ENCODE measurements around the gene PTH2R. TPM values are rescaled to one million over a fixed set of nuclear protein-coding genes. Genes with fewer than 3 reads are reported as not detected.
"Not testable (repeated sequence)": the region's sequence is repeated elsewhere in the genome, so short reads cannot be mapped to it uniquely, and the experiment has no call there.

The PTH2R gene
- total and polyA plus RNA-seq, 2 of the 4 experiments (the other 2 are of a cell fraction) = under 0.01 TPM; not detected in 1

DNA sequence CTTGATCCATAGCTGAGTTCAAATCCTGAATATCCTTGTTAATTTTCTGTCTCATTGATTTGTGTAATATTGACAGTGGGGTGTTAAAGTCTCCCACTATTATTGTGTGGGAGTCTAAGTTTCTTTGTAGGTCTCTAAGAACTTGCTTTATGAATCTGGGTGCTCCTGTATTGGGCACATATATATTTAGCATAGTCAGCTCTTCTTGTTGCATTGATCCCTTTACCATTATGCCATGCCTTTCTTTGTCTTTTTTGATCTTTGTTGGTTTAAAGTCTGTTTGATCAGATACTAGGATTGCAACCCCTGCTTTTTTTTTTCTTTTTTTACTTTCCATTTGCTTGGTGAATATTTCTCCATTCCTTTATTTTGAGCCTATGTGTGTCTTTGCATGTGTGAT is 116.5 kb downstream of the PTH2R start:
- H3K56ac ChIP-seq (ENCODE audit: extremely low read depth, insufficient read depth, low read length); DNase-seq; ATAC-seq (ENCODE audit: low read depth); H3K9ac ChIP-seq (ENCODE audit: low read depth, low read length); H4K20me1 ChIP-seq (ENCODE audit: insufficient read depth, low read length); BruUV-seq (replicated peaks); dilution Hi-C loops (cut with HindIII; ENCODE audit: low sequenced_read_pairs, unreplicated experiment); in situ Hi-C loops (cut with MboI; ENCODE audit: low sequenced_read_pairs); H3K79me1 ChIP-seq (ENCODE audit: low read depth in 1 of 2, low read length in 2 of 2); H3K9me1 ChIP-seq (ENCODE audit: insufficient read depth, low read length); H2AK5ac ChIP-seq (ENCODE audit: low read depth, low read length); H3K18ac ChIP-seq (ENCODE audit: low read depth, low read length); H3K27ac ChIP-seq (ENCODE audit: insufficient read depth, low read length); H4K5ac ChIP-seq (ENCODE audit: low read depth, low read length); H2BK5ac ChIP-seq (ENCODE audit: low read depth, low read length, poor library complexity, severe bottlenecking); H3K23ac ChIP-seq (ENCODE audit: low read depth, low read length); H2AK9ac ChIP-seq (replicated peaks; ENCODE audit: low read depth, low read length, poor library complexity); H3K4me3 ChIP-seq (ENCODE audit: insufficient read depth, low read depth, low read length); H2BK15ac ChIP-seq (ENCODE audit: low read depth, low read length); H2BK20ac ChIP-seq (ENCODE audit: low read depth, low read length); H3K4me1 ChIP-seq (ENCODE audit: control insufficient read depth, insufficient read depth, low read length); H4K91ac ChIP-seq (ENCODE audit: insufficient read depth, low read depth, low read length); intact Hi-C loops (cut with micrococcal nuclease); H3K14ac ChIP-seq (replicated peaks; ENCODE audit: low read depth, low read length); H3K27me3 ChIP-seq (ENCODE audit: control insufficient read depth, insufficient read depth, low read length); CTCF ChIA-PET; H3K4ac ChIP-seq (ENCODE audit: low read depth, low read length); H3K9me3 ChIP-seq (ENCODE audit: control insufficient read depth, insufficient read depth, low read length); POLR2A ChIA-PET (ENCODE audit: unreplicated experiment); H3K36me3 ChIP-seq (ENCODE audit: control insufficient read depth, insufficient read depth, low read length); H3K4me2 ChIP-seq (ENCODE audit: low read depth, low read length); H2AFZ ChIP-seq (replicated peaks; ENCODE audit: low read length, poor library complexity); H4K8ac ChIP-seq (ENCODE audit: low read depth in 2 of 2, low read length in 2 of 2); H2BK120ac ChIP-seq (ENCODE audit: low read depth, low read length): not testable (repeated sequence)
- TF ChIP-seq MAFK (IDR thresholded peaks at IDR 0.05; ENCODE audit: low read depth, low read length) = 0 out of 2 replicates have a peak, but pooled peaks have one; percentile 7

GRCh38 chr2:208525165-208525564 is 118.6 kb downstream of the PTH2R start:
- H2BK120ac ChIP-seq (ENCODE audit: low read depth, low read length); H3K14ac ChIP-seq (replicated peaks; ENCODE audit: low read depth, low read length); H4K91ac ChIP-seq (ENCODE audit: insufficient read depth, low read depth, low read length); H3K4me3 ChIP-seq (ENCODE audit: insufficient read depth, low read depth, low read length); dilution Hi-C loops (cut with HindIII; ENCODE audit: low sequenced_read_pairs, unreplicated experiment); BruUV-seq (replicated peaks); intact Hi-C loops (cut with micrococcal nuclease); DNase-seq; H3K79me1 ChIP-seq (ENCODE audit: low read depth in 1 of 2, low read length in 2 of 2); H3K9me1 ChIP-seq (ENCODE audit: insufficient read depth, low read length); H3K4ac ChIP-seq (ENCODE audit: low read depth, low read length); H2AFZ ChIP-seq (replicated peaks; ENCODE audit: low read length, poor library complexity); CTCF ChIA-PET; H3K27ac ChIP-seq (ENCODE audit: insufficient read depth, low read length); H2BK20ac ChIP-seq (ENCODE audit: low read depth, low read length); H3K18ac ChIP-seq (ENCODE audit: low read depth, low read length); POLR2A ChIA-PET (ENCODE audit: unreplicated experiment); ATAC-seq (ENCODE audit: low read depth); H3K4me1 ChIP-seq (ENCODE audit: control insufficient read depth, insufficient read depth, low read length); H2BK5ac ChIP-seq (ENCODE audit: low read depth, low read length, poor library complexity, severe bottlenecking); H3K56ac ChIP-seq (ENCODE audit: extremely low read depth, insufficient read depth, low read length); H4K8ac ChIP-seq (ENCODE audit: low read depth in 2 of 2, low read length in 2 of 2); H3K4me2 ChIP-seq (ENCODE audit: low read depth, low read length); in situ Hi-C loops (cut with MboI; ENCODE audit: low sequenced_read_pairs); H3K9ac ChIP-seq (ENCODE audit: low read depth, low read length); H2BK15ac ChIP-seq (ENCODE audit: low read depth, low read length); H4K20me1 ChIP-seq (ENCODE audit: insufficient read depth, low read length); H3K36me3 ChIP-seq (ENCODE audit: control insufficient read depth, insufficient read depth, low read length); H2AK5ac ChIP-seq (ENCODE audit: low read depth, low read length); H4K5ac ChIP-seq (ENCODE audit: low read depth, low read length); H3K23ac ChIP-seq (ENCODE audit: low read depth, low read length); H3K27me3 ChIP-seq (ENCODE audit: control insufficient read depth, insufficient read depth, low read length); H2AK9ac ChIP-seq (replicated peaks; ENCODE audit: low read depth, low read length, poor library complexity): not testable (repeated sequence)
- H3K9me3 ChIP-seq (ENCODE audit: control insufficient read depth, insufficient read depth, low read length) = peaks cover 12% of the 10 kb centered on the region; the same call in 1 of the 2 replicates
- WGBS, 2 experiments (ENCODE audit: extremely low coverage in 2 of 2, insufficient read length in 1 of 2) = no CpG with 5 or more reads among the region's 6 CpGs

Measured in IMR-90 (cell line).